ENCODE measurements around the gene INCENP.
"Not testable (repeated sequence)": the region's sequence is repeated elsewhere in the genome, so short reads cannot be mapped to it uniquely, and the experiment has no call there.

Gene INCENP

GRCh38 chr11:62123669-62124185, at the start of gene INCENP:
Gene INCENP (plus strand): TSS chr11:62124011. CDS start chr11:62128162, 4,151 bp downstream.
- H3K4me3 Mint-ChIP-seq = peak within 1 kb of the TSS; percentile 87
- H3K4me1 Mint-ChIP-seq (ENCODE audit: low read depth) = peaks cover 27% of the 10 kb centered on the region
- H3K27ac Mint-ChIP-seq = peak within 1 kb of the TSS; percentile 88
- H3K27me3 Mint-ChIP-seq = no peaks in the 10 kb centered on the region
- H3K36me3 Mint-ChIP-seq (ENCODE audit: low read depth) = peaks cover 18% of the 10 kb centered on the region
- H3K9me3 Mint-ChIP-seq = no peaks in the 10 kb centered on the region

DNA sequence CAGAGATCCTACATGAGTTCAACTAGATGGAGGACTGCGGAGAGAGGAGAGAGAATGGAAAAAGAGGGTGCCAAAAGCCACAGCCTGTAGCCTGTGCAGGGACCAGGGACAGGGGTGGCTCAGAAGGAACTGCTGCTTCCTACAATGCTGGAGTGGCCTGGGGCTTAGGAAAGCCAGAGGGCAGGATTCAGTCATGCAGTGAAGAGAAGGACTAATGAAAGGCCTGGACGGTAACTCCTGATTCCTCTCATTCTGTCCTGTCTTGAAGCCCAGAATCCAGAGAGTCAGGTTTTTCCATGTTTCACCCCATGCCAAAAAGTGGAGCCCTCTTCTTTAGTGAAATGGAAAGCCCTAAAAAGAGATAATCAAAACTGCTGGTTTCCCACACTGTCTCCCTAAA, 48.4 kb upstream of the INCENP start:
- Mint-ChIP-seq H3K4me1 (ENCODE audit: low read depth) (no peaks in the 10 kb centered on the region), H3K4me3 (no peak overlapping the region), H3K27ac (no peak overlapping the region), H3K9me3 (no peaks in the 10 kb centered on the region), H3K36me3 (ENCODE audit: low read depth) (no peaks in the 10 kb centered on the region), H3K27me3 (no peaks in the 10 kb centered on the region)

GRCh38 chr11:62077132-62077531, 46.7 kb upstream of the INCENP start:
- peaks cover 6% of the 10 kb centered on the region for H3K4me1 Mint-ChIP-seq (ENCODE audit: low read depth)

GRCh38 chr11:62081378-62082291, 42.2 kb upstream of the INCENP start:
- H3K4me1 Mint-ChIP-seq (ENCODE audit: low read depth) = peaks cover 7% of the 10 kb centered on the region
- no peaks in the 10 kb centered on the region for H3K9me3 Mint-ChIP-seq
- H3K4me3 Mint-ChIP-seq = peak overlapping the region; percentile 17
- H3K27me3 Mint-ChIP-seq = no peaks in the 10 kb centered on the region
- no peaks in the 10 kb centered on the region for H3K36me3 Mint-ChIP-seq (ENCODE audit: low read depth)
- no peak overlapping the region for H3K27ac Mint-ChIP-seq

More at GRCh38 chr11:62077132-62077531, 46.7 kb upstream of the INCENP start:
- Mint-ChIP-seq H3K27me3 (no peaks in the 10 kb centered on the region), H3K4me3 (no peak overlapping the region), H3K9me3 (no peaks in the 10 kb centered on the region), H3K36me3 (ENCODE audit: low read depth) (no peaks in the 10 kb centered on the region), H3K27ac (no peak overlapping the region)

DNA sequence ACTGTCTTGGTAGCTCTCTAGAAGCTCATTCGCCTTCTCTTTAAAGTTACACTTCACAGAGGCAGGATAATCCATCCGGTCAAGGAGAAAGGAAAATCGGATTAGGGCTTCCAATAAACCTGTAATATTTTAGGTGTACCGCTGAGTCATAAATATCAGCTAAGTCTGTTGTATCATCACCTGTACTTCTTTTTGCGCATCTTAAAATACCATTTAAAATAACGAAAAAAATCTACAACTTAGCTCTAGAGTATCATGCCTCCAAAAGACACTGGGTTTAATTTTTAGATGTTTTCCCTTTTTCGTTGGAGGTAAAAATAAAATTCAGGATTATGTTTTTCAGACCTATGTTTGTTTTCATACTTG, 41.5 kb upstream of the INCENP start:
- H3K36me3 Mint-ChIP-seq (ENCODE audit: low read depth) = no peaks in the 10 kb centered on the region
- no peaks in the 10 kb centered on the region for H3K9me3 Mint-ChIP-seq
- H3K4me1 Mint-ChIP-seq (ENCODE audit: low read depth) = peaks cover 7% of the 10 kb centered on the region
- H3K27ac Mint-ChIP-seq = no peak overlapping the region
- no peaks in the 10 kb centered on the region for H3K27me3 Mint-ChIP-seq
- no peak overlapping the region for H3K4me3 Mint-ChIP-seq

DNA sequence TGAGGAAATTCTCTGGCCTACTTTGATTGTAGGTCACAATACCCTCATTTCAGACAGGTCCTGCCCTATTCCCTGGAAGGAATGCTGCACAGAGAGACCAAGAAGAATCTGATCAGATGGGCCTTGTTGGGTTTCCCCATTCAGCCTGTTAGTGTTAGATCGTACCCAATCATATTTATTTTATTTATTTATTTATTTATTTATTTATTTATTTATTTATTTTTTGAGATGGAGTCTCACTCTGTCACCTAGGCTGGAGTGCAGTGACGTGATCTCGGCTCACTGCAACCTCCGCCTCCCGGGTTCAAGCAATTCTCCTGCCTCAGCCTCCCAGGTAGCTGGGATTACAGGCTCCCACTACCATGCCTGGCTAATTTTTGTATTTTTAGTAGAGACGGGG, 39.0 kb upstream of the INCENP start:
- not testable (repeated sequence) for H3K27ac Mint-ChIP-seq; H3K36me3 Mint-ChIP-seq (ENCODE audit: low read depth); H3K4me3 Mint-ChIP-seq; H3K27me3 Mint-ChIP-seq; H3K9me3 Mint-ChIP-seq; H3K4me1 Mint-ChIP-seq (ENCODE audit: low read depth)

DNA sequence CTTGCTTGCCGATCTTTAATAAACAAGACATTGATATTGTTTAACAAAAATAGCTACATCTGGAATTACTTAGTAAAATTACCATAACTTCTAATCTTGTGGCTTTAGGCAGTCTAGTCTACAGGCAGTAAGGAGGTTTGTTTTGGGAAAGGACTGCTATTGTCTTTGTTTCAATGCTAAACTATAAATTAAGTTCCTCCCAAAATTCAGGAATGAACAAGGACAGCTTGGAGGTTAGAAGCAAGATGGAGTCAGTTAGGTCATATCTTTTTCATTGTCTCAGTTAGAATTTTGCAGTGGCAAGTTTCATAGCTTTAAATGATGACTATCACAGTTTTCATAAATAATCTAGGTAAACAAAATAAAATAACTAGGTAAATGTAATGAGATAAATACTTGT, 36.1 kb upstream of the INCENP start:
- H3K27ac Mint-ChIP-seq = no peak overlapping the region
- peaks cover 4% of the 10 kb centered on the region for H3K36me3 Mint-ChIP-seq (ENCODE audit: low read depth)
- H3K9me3 Mint-ChIP-seq = peaks cover 7% of the 10 kb centered on the region
- no peak overlapping the region for H3K4me3 Mint-ChIP-seq
- H3K4me1 Mint-ChIP-seq (ENCODE audit: low read depth) = no peaks in the 10 kb centered on the region
- H3K27me3 Mint-ChIP-seq = no peaks in the 10 kb centered on the region

GRCh38 chr11:62088331-62088933, 35.4 kb upstream of the INCENP start:
- no peak overlapping the region for H3K4me3 Mint-ChIP-seq
- H3K9me3 Mint-ChIP-seq = peaks cover 7% of the 10 kb centered on the region
- H3K4me1 Mint-ChIP-seq (ENCODE audit: low read depth) = no peaks in the 10 kb centered on the region
- H3K27me3 Mint-ChIP-seq = no peaks in the 10 kb centered on the region
- peaks cover 4% of the 10 kb centered on the region for H3K36me3 Mint-ChIP-seq (ENCODE audit: low read depth)
- H3K27ac Mint-ChIP-seq = no peak overlapping the region

- H3K4me3 Mint-ChIP-seq = no peak overlapping the region
- H3K4me1 Mint-ChIP-seq (ENCODE audit: low read depth) = peaks cover 18% of the 10 kb centered on the region
- peaks cover 6% of the 10 kb centered on the region for H3K9me3 Mint-ChIP-seq
- no peaks in the 10 kb centered on the region for H3K36me3 Mint-ChIP-seq (ENCODE audit: low read depth)
- H3K27ac Mint-ChIP-seq = no peak overlapping the region
- H3K27me3 Mint-ChIP-seq = no peaks in the 10 kb centered on the region
These were observed 20.7 kb upstream of the INCENP start for GRCh38 chr11:62103141-62103540.

DNA sequence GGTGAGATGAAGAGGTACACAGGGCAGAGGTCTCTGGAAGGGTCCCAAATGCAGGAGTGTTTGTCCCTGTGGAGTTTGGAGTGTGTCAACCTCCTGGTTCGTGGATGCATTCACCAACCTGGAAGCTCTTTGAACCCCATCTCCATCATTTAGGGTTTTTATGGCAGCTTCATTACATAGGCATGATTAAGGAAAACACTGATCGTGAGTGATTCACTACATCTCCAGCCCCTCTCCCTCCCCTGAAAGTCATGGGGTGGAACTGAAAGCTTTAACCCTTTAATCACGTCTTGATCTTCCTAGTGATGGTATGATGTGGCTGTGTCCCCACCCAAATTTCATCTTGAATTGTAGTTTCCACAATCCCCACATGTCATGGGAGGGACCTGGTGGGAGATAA, 19.8 kb upstream of the INCENP start:
- Mint-ChIP-seq H3K36me3 (ENCODE audit: low read depth) (no peaks in the 10 kb centered on the region), H3K27me3 (no peaks in the 10 kb centered on the region), H3K4me1 (ENCODE audit: low read depth) (peaks cover 18% of the 10 kb centered on the region), H3K4me3 (no peak overlapping the region), H3K9me3 (peaks cover 6% of the 10 kb centered on the region), H3K27ac (no peak overlapping the region)

GRCh38 chr11:62104816-62105653, 18.8 kb upstream of the INCENP start:
- H3K4me3 Mint-ChIP-seq = peak overlapping the region; percentile 30
- no peaks in the 10 kb centered on the region for H3K36me3 Mint-ChIP-seq (ENCODE audit: low read depth)
- H3K4me1 Mint-ChIP-seq (ENCODE audit: low read depth) = peaks cover 18% of the 10 kb centered on the region
- no peaks in the 10 kb centered on the region for H3K27me3 Mint-ChIP-seq
- peak overlapping the region; percentile 16 for H3K27ac Mint-ChIP-seq
- H3K9me3 Mint-ChIP-seq = peaks cover 6% of the 10 kb centered on the region

DNA sequence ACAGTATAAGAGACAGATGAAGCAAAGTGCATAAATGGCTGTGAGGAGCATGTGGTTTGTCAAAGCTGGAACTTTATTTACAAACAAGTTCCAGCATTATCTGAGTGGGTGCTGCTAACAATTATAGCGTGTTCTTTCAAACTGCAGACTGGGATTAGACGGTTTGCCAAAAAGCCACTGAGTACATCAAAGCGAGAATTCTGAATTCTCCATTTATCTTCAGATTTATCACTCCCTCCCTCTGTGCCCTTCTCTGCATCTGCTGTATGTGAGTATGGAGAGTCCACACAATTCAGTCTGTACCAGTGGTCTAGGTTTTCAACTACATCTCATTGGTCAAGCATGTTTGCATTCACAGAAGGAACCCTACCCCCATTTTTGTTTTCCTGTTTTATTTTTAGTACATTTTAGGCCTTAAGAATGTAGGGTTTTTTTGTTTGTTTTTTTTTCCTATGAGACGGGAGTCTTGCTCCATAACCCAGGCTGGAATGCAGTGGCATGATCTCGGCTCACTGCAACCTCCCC, 18.1 kb upstream of the INCENP start:
- Mint-ChIP-seq H3K27me3 (peaks cover under 1% of the 10 kb centered on the region), H3K9me3 (peaks cover 6% of the 10 kb centered on the region), H3K4me1 (ENCODE audit: low read depth) (peaks cover 18% of the 10 kb centered on the region), H3K27ac (no peak overlapping the region), H3K36me3 (ENCODE audit: low read depth) (no peaks in the 10 kb centered on the region), H3K4me3 (peak overlapping the region; percentile 30)

DNA sequence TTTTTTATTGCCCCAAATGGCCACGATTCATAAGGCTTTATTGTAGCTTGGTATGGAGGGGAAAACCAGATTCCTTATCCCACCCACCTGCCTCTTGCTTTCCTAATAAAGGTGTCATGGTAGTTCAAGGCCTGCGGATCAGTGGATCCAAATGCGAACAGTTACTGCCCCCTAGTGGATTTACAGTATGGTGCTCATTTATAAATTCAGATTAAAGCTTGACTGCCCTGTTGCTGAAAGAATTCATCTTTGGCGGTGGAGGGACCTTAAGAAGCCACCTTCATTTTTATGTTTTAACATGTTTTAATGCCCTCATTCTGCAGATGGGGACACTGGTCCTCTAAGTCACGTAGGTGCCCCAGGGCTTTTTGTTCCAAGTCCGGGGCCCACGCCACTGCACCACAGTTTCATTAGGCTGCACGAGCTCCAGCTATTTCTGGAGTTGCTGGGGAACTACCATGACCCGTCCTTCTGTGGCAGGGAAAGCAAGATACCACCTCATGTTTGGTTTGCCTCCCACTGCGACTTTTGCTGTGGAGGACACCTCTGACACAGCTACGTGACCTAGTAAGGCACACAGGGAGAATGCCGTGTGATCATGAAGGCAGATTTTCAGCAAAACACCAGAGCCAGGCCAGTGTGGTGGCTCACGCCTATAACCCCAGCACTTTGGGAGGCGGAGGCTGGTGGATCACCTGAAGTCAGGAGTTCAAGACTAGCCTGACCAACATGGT, 15.6 kb upstream of the INCENP start:
- no peaks in the 10 kb centered on the region for H3K36me3 Mint-ChIP-seq (ENCODE audit: low read depth)
- H3K9me3 Mint-ChIP-seq = peaks cover 6% of the 10 kb centered on the region
- peaks cover 4% of the 10 kb centered on the region for H3K27me3 Mint-ChIP-seq
- no peak overlapping the region for H3K4me3 Mint-ChIP-seq
- H3K27ac Mint-ChIP-seq = no peak overlapping the region
- H3K4me1 Mint-ChIP-seq (ENCODE audit: low read depth) = peaks cover 21% of the 10 kb centered on the region

GRCh38 chr11:62108971-62109404, 14.8 kb upstream of the INCENP start:
- H3K36me3 Mint-ChIP-seq (ENCODE audit: low read depth) = no peaks in the 10 kb centered on the region
- H3K4me1 Mint-ChIP-seq (ENCODE audit: low read depth) = peaks cover 21% of the 10 kb centered on the region

More at GRCh38 chr11:62108971-62109404, 14.8 kb upstream of the INCENP start:
- H3K27me3 Mint-ChIP-seq = peaks cover 4% of the 10 kb centered on the region
- H3K4me3 Mint-ChIP-seq = no peak overlapping the region
- peaks cover 6% of the 10 kb centered on the region for H3K9me3 Mint-ChIP-seq
- no peak overlapping the region for H3K27ac Mint-ChIP-seq

Measured in stimulated activated naive CD8-positive, alpha-beta T cell treated with anti-CD3 and anti-CD28 coated beads, Interleukin-15, Interleukin-2, amounts not matched to agents 100 ng/mL and 50 ng/mL, for 24 hours (primary cell).